ENCODE data around the gene AMMECR1L.

DNA sequence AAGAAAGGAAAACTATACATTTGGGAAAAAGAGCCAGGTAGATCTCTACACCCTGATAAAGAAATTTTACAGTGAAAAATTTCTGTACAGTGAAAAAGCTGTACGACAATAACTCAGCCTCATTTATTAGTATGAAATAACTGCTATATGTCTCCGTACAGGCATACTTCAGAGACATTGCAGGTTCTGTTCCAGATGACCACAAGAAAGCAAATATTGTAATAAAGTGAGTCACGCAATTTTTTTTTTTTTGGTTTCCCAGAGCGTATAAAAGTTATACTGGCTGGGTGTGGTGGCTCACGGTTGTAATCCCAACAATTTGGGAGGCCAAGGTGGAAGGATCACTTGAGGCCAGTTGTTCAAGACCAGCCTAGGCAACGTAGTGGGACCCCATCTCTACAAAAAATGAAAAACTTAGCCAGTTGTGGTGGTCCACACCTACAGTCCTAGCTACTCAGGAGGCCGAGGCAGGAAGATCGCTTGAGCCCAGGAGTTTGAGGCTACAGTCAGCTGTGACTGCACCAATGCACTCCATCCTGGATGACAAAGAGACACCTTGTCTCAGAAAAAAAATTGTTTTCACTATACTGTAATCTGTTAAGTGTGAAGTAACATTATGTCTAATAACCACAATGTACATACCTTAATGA lies 28.2 kb upstream of the AMMECR1L start:
- TF ChIP-seq, protein P1, sequence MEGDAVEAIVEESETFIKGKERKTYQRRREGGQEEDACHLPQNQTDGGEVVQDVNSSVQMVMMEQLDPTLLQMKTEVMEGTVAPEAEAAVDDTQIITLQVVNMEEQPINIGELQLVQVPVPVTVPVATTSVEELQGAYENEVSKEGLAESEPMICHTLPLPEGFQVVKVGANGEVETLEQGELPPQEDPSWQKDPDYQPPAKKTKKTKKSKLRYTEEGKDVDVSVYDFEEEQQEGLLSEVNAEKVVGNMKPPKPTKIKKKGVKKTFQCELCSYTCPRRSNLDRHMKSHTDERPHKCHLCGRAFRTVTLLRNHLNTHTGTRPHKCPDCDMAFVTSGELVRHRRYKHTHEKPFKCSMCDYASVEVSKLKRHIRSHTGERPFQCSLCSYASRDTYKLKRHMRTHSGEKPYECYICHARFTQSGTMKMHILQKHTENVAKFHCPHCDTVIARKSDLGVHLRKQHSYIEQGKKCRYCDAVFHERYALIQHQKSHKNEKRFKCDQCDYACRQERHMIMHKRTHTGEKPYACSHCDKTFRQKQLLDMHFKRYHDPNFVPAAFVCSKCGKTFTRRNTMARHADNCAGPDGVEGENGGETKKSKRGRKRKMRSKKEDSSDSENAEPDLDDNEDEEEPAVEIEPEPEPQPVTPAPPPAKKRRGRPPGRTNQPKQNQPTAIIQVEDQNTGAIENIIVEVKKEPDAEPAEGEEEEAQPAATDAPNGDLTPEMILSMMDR (IDR thresholded peaks at IDR 0.05) = no peak
- TF ChIP-seq POLR2AphosphoS5 (IDR thresholded peaks at IDR 0.05; ENCODE audit: insufficient read depth in 1 of 2, low read depth in 1 of 2) (no peak), POLR2A (IDR thresholded peaks at IDR 0.05) (no peak)
